Measurements from ENCODE around the gene BAIAP2L1.

Gene BAIAP2L1

GRCh38 chr7:98346515-98347069, 54.3 kb downstream of the BAIAP2L1 start:
- peaks cover 3% of the 10 kb centered on the region for H3K4me1 ChIP-seq (ENCODE audit: control insufficient read depth, insufficient read depth, low read length, poor library complexity, severe bottlenecking)
- WGBS, 2 experiments (ENCODE audit: insufficient coverage in 2 of 2), result 92 to 95% methylated on average over 5 of the region's 7 CpGs
- H3K36me3 ChIP-seq (ENCODE audit: control insufficient read depth, insufficient read depth, low read length), result no peaks in the 10 kb centered on the region
- no peak overlapping the region for H3K27ac ChIP-seq (ENCODE audit: low read depth, low read length, severe bottlenecking)
- no peak overlapping the region for H3K4me3 ChIP-seq (ENCODE audit: extremely low read depth, insufficient read depth, low read length, poor library complexity, severe bottlenecking)
- H3K9me3 ChIP-seq (ENCODE audit: control insufficient read depth, low read length), result no peaks in the 10 kb centered on the region

DNA sequence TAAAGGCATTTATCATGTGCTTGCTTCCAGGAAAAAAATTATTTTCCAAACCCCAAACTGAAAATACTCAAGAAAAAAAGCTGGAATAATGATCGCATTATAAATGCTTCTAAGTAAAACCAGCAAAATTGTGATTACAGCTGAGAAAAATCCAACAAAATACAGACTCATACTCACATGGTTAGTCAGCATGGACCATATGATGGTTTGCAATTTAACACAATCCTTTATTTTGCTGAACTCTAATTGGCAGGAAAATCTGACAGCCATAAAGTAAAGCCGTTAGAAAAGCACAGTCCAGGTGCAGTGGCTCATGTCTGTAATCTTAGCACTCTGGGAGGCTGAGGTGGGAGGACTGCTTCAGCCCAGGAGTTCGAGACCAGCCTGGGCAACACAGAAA, 59.8 kb downstream of the BAIAP2L1 start:
- H3K4me3 ChIP-seq (ENCODE audit: extremely low read depth, insufficient read depth, low read length, poor library complexity, severe bottlenecking), result no peak overlapping the region
- no peaks in the 10 kb centered on the region for H3K4me1 ChIP-seq (ENCODE audit: control insufficient read depth, insufficient read depth, low read length, poor library complexity, severe bottlenecking)
- peaks cover 10% of the 10 kb centered on the region for H3K9me3 ChIP-seq (ENCODE audit: control insufficient read depth, low read length)
- no peak overlapping the region for H3K27ac ChIP-seq (ENCODE audit: low read depth, low read length, severe bottlenecking)
- 100% methylated on average over 1 of the region's 3 CpGs for WGBS, 2 experiments (ENCODE audit: insufficient coverage in 2 of 2)
- H3K36me3 ChIP-seq (ENCODE audit: control insufficient read depth, insufficient read depth, low read length), result no peaks in the 10 kb centered on the region

- H3K27ac ChIP-seq (ENCODE audit: low read depth, low read length, severe bottlenecking), result no peak overlapping the region
- 100% methylated on average over 1 to 2 of the region's 3 CpGs for WGBS, 2 experiments (ENCODE audit: insufficient coverage in 2 of 2)
- no peaks in the 10 kb centered on the region for H3K4me1 ChIP-seq (ENCODE audit: control insufficient read depth, insufficient read depth, low read length, poor library complexity, severe bottlenecking)
- H3K9me3 ChIP-seq (ENCODE audit: control insufficient read depth, low read length), result peaks cover 10% of the 10 kb centered on the region
- H3K4me3 ChIP-seq (ENCODE audit: extremely low read depth, insufficient read depth, low read length, poor library complexity, severe bottlenecking), result no peak overlapping the region
- no peaks in the 10 kb centered on the region for H3K36me3 ChIP-seq (ENCODE audit: control insufficient read depth, insufficient read depth, low read length)
Observed at GRCh38 chr7:98339043-98339442, 61.8 kb downstream of the BAIAP2L1 start.

DNA sequence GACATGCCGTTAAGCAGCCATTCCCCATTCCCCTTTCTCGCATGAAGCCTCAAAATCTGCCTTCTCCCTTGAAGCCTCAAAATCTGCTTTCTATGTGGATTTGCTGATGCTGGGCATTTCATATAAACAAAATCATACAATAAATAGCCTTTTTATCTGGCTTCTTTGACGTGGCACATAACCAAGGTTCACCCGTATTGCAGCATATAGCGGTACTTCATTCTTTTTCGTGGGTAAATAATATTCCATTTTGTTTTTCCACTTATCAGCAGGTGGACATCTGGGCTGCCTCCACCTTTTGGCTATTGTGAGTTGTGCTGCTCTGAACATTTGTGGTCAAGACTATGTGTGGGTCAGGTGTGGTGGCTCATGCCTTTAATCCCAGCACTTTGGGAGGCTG, 62.4 kb downstream of the BAIAP2L1 start:
- Histone ChIP-seq H3K4me3 (ENCODE audit: extremely low read depth, insufficient read depth, low read length, poor library complexity, severe bottlenecking) (no peak overlapping the region), H3K9me3 (ENCODE audit: control insufficient read depth, low read length) (peaks cover 10% of the 10 kb centered on the region), H3K27ac (ENCODE audit: low read depth, low read length, severe bottlenecking) (no peak overlapping the region), H3K36me3 (ENCODE audit: control insufficient read depth, insufficient read depth, low read length) (no peaks in the 10 kb centered on the region), H3K4me1 (ENCODE audit: control insufficient read depth, insufficient read depth, low read length, poor library complexity, severe bottlenecking) (no peaks in the 10 kb centered on the region)
- 75 to 98% methylated on average over 4 of the region's 6 CpGs for WGBS, 2 experiments (ENCODE audit: insufficient coverage in 2 of 2)

GRCh38 chr7:98335411-98335977, 65.4 kb downstream of the BAIAP2L1 start:
- Histone ChIP-seq H3K4me3 (ENCODE audit: extremely low read depth, insufficient read depth, low read length, poor library complexity, severe bottlenecking) (no peak overlapping the region), H3K9me3 (ENCODE audit: control insufficient read depth, low read length) (peaks cover 21% of the 10 kb centered on the region), H3K27ac (ENCODE audit: low read depth, low read length, severe bottlenecking) (no peak overlapping the region), H3K4me1 (ENCODE audit: control insufficient read depth, insufficient read depth, low read length, poor library complexity, severe bottlenecking) (no peaks in the 10 kb centered on the region), H3K36me3 (ENCODE audit: control insufficient read depth, insufficient read depth, low read length) (no peaks in the 10 kb centered on the region)
- 84 to 94% methylated on average over 6 to 8 of the region's 8 CpGs for WGBS, 2 experiments (ENCODE audit: insufficient coverage in 2 of 2)

DNA sequence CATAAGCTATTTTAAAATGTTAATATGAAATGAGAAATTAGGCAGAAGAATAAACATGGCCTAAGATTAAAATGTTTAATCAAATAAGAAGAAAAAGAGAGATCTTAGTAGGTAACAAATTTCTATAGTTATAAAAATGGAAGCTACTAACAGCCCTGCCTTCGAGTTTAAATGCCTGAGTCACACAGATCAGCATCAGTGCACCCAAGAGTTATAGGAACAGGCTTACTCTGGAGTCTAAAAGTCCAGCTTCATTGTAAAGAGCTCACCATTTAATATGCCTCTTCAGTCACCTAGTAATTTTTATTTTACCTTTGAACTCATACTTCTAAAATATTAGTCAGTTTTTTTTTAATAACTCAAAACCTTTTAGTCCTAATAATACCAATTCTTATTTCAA, 66.8 kb downstream of the BAIAP2L1 start:
- Histone ChIP-seq H3K9me3 (ENCODE audit: control insufficient read depth, low read length) (peaks cover 17% of the 10 kb centered on the region), H3K27ac (ENCODE audit: low read depth, low read length, severe bottlenecking) (no peak overlapping the region), H3K4me1 (ENCODE audit: control insufficient read depth, insufficient read depth, low read length, poor library complexity, severe bottlenecking) (peaks cover 4% of the 10 kb centered on the region), H3K36me3 (ENCODE audit: control insufficient read depth, insufficient read depth, low read length) (no peaks in the 10 kb centered on the region), H3K4me3 (ENCODE audit: extremely low read depth, insufficient read depth, low read length, poor library complexity, severe bottlenecking) (no peak overlapping the region)
- 86% methylated on average over 1 of the region's 1 CpG; no CpG with 5 or more reads in 1 of the 2 experiments for WGBS, 2 experiments (ENCODE audit: insufficient coverage in 2 of 2)

GRCh38 chr7:98330926-98331529, 69.9 kb downstream of the BAIAP2L1 start:
- Histone ChIP-seq H3K36me3 (ENCODE audit: control insufficient read depth, insufficient read depth, low read length) (no peaks in the 10 kb centered on the region), H3K4me3 (ENCODE audit: extremely low read depth, insufficient read depth, low read length, poor library complexity, severe bottlenecking) (no peak overlapping the region), H3K27ac (ENCODE audit: low read depth, low read length, severe bottlenecking) (peak overlapping the region; percentile 5), H3K9me3 (ENCODE audit: control insufficient read depth, low read length) (peaks cover 11% of the 10 kb centered on the region), H3K4me1 (ENCODE audit: control insufficient read depth, insufficient read depth, low read length, poor library complexity, severe bottlenecking) (peaks cover 15% of the 10 kb centered on the region)
- 100% methylated on average over 1 to 3 of the region's 5 CpGs for WGBS, 2 experiments (ENCODE audit: insufficient coverage in 2 of 2)

DNA sequence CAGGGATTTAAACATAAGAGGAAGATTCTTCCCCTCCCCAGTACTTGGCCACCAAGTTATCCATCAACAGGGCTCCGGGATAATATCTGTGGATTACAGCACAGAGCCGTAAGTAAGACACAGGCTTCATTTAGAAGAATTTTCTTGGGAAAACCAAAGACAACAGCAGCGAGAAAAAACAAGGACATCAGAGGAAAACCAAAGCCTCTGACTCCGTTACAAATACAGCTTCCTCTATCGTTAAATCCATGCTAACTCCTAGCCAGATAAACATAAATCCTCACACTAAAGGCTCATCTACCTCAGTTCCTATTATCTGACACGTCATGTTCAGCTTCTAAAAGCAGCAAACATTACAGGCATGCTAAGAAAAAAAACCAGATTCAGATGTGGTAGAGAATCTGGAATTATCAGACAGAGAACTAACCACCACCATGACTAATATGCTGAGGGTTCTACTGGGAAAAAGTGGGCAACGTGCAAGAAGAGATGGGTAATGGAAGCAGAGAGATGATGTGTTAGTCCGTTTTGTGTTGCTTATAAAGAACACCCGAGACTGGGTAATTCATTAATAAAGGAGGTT, 71.0 kb downstream of the BAIAP2L1 start:
- H3K27ac ChIP-seq (ENCODE audit: low read depth, low read length, severe bottlenecking), result peak overlapping the region; percentile 95
- 80 to 86% methylated on average over 7 to 8 of the region's 9 CpGs for WGBS, 2 experiments (ENCODE audit: insufficient coverage in 2 of 2)
- H3K36me3 ChIP-seq (ENCODE audit: control insufficient read depth, insufficient read depth, low read length), result no peaks in the 10 kb centered on the region
- H3K4me1 ChIP-seq (ENCODE audit: control insufficient read depth, insufficient read depth, low read length, poor library complexity, severe bottlenecking), result peaks cover 15% of the 10 kb centered on the region
- H3K9me3 ChIP-seq (ENCODE audit: control insufficient read depth, low read length), result peaks cover 11% of the 10 kb centered on the region
- no peak overlapping the region for H3K4me3 ChIP-seq (ENCODE audit: extremely low read depth, insufficient read depth, low read length, poor library complexity, severe bottlenecking)

DNA sequence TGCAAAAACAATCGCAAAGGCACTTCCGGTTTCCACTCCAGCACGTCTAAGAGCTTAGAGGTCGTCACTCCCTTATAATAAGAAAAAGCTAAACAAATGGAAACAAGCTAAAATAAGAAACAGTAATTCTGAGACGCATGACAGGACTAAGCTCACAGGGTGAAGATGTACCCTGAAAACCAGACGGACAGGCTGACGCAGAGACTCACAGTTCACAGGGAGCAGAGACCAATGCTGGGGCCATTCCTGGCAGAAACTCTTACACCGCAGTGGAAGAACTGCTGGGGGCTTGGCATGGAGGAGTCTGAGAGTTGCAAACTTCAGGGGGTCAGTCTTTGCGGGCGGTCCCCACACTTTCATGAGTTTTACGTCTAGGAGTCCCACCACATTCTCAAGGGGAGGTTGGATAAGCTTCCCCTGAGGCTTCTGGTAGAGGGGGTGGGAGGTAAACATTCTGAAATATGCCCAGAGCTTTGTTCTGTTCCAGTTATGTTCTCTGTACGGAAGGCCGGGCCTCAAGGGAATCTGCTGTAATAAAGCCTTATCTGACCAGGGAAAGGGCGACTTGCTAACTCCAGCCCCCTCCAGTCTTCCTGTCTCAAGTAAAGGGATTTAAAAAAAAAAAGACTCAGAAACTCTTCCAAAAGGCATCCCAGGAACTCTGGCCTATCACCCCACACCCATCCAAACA, 71.6 kb downstream of the BAIAP2L1 start:
- H3K9me3 ChIP-seq (ENCODE audit: control insufficient read depth, low read length), result peaks cover 11% of the 10 kb centered on the region
- WGBS, 2 experiments (ENCODE audit: insufficient coverage in 2 of 2), result 93% methylated on average over 4 to 13 of the region's 14 CpGs
- no peak overlapping the region for H3K4me3 ChIP-seq (ENCODE audit: extremely low read depth, insufficient read depth, low read length, poor library complexity, severe bottlenecking)
- H3K27ac ChIP-seq (ENCODE audit: low read depth, low read length, severe bottlenecking), result peak overlapping the region; percentile 95
- no peaks in the 10 kb centered on the region for H3K36me3 ChIP-seq (ENCODE audit: control insufficient read depth, insufficient read depth, low read length)
- peaks cover 15% of the 10 kb centered on the region for H3K4me1 ChIP-seq (ENCODE audit: control insufficient read depth, insufficient read depth, low read length, poor library complexity, severe bottlenecking)

GRCh38 chr7:98324782-98325181, 76.1 kb downstream of the BAIAP2L1 start:
- Histone ChIP-seq H3K27ac (ENCODE audit: low read depth, low read length, severe bottlenecking) (no peak overlapping the region), H3K9me3 (ENCODE audit: control insufficient read depth, low read length) (no peaks in the 10 kb centered on the region), H3K4me1 (ENCODE audit: control insufficient read depth, insufficient read depth, low read length, poor library complexity, severe bottlenecking) (peaks cover 28% of the 10 kb centered on the region), H3K36me3 (ENCODE audit: control insufficient read depth, insufficient read depth, low read length) (no peaks in the 10 kb centered on the region), H3K4me3 (ENCODE audit: extremely low read depth, insufficient read depth, low read length, poor library complexity, severe bottlenecking) (no peak overlapping the region)
- 97% methylated on average over 3 to 5 of the region's 6 CpGs for WGBS, 2 experiments (ENCODE audit: insufficient coverage in 2 of 2)

All from mesodermal cell (in vitro differentiated cells).